ENCODE measurements around the gene EPB41L1.

The EPB41L1 gene

DNA sequence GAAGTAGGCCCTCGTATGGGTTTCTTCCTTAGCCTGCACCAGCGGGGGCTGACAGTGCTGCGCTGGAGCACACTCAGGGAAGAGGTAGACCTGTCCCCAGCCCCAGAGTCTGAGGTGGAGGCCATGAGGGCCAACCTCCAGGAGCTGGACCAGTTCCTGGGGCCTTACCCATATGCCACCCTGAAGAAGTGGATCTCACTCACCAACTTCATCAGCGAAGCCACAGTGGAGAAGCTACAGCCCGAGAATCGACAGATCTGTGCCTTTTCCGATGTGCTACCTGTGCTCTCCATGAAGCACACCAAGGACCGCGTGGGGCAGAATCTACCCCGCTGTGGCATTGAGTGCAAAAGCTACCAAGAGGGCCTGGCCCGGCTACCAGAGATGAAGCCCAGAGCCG is 85.5 kb downstream of the EPB41L1 start:
- Histone ChIP-seq H3K79me2 (ENCODE audit: insufficient read depth, low read length) (peaks cover 76% of the 10 kb centered on the region), H4K20me1 (ENCODE audit: insufficient read depth, low read length) (peaks cover 42% of the 10 kb centered on the region)

DNA sequence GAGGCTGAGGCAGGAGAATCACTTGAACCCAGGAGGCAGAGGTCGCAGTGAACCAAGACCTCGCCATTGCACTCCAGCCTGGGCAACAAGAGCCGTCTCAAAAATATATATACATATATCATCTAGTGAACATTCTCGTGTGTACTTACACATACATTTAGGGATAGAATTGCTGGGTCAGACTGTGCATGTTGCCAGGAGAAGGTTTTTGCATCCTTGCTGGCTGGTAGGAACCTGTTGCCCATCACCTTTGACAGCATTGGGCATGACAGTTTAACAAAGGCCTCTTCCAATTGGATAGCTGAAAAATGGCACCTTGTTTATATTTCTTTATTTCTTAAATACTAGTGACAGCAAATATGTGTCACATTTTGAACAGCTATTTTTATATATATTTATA is 87.1 kb downstream of the EPB41L1 start:
- H3K4me3 ChIP-seq (ENCODE audit: low read depth in 1 of 2, low read length in 2 of 2): no peak overlapping the region
- H3K9ac ChIP-seq (ENCODE audit: low read depth, low read length): no peak overlapping the region
- peaks cover 44% of the 10 kb centered on the region for H4K20me1 ChIP-seq (ENCODE audit: insufficient read depth, low read length)
- peaks cover 66% of the 10 kb centered on the region for H3K79me2 ChIP-seq (ENCODE audit: insufficient read depth, low read length)
- H3K27ac ChIP-seq (ENCODE audit: low read length): no peak overlapping the region
- DNase-seq (no peak), ATAC-seq (ENCODE audit: insufficient read depth, low read depth) (no peak)
- H3K4me1 ChIP-seq (ENCODE audit: insufficient read depth, low read length): peaks cover 32% of the 10 kb centered on the region
- H3K4me2 ChIP-seq (ENCODE audit: insufficient read depth, low read length): no peak overlapping the region
- H3K36me3 ChIP-seq (ENCODE audit: insufficient read depth, low read length): peaks cover 82% of the 10 kb centered on the region
- no peak overlapping the region for H2AFZ ChIP-seq (ENCODE audit: low read depth, low read length)
- H3K9me3 ChIP-seq (ENCODE audit: insufficient read depth, low read length, severe bottlenecking): no peaks in the 10 kb centered on the region
- TF ChIP-seq, protein P1, sequence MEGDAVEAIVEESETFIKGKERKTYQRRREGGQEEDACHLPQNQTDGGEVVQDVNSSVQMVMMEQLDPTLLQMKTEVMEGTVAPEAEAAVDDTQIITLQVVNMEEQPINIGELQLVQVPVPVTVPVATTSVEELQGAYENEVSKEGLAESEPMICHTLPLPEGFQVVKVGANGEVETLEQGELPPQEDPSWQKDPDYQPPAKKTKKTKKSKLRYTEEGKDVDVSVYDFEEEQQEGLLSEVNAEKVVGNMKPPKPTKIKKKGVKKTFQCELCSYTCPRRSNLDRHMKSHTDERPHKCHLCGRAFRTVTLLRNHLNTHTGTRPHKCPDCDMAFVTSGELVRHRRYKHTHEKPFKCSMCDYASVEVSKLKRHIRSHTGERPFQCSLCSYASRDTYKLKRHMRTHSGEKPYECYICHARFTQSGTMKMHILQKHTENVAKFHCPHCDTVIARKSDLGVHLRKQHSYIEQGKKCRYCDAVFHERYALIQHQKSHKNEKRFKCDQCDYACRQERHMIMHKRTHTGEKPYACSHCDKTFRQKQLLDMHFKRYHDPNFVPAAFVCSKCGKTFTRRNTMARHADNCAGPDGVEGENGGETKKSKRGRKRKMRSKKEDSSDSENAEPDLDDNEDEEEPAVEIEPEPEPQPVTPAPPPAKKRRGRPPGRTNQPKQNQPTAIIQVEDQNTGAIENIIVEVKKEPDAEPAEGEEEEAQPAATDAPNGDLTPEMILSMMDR (IDR thresholded peaks at IDR 0.05; ENCODE audit: borderline replicate concordance, extremely low read depth, low read length, poor library complexity, severe bottlenecking): no peak
- TF ChIP-seq EZH2 (IDR thresholded peaks at IDR 0.05; ENCODE audit: borderline replicate concordance, low read depth, low read length, severe bottlenecking): no peak
- H3K27me3 ChIP-seq (ENCODE audit: insufficient read depth, low read length, poor library complexity): no peaks in the 10 kb centered on the region

More for the DNA sequence above, 85.5 kb downstream of the EPB41L1 start:
- Histone ChIP-seq H3K9ac (ENCODE audit: low read depth, low read length) (no peak overlapping the region), H3K4me1 (ENCODE audit: insufficient read depth, low read length) (peaks cover 40% of the 10 kb centered on the region), H3K27me3 (ENCODE audit: insufficient read depth, low read length, poor library complexity) (no peaks in the 10 kb centered on the region), H3K27ac (ENCODE audit: low read length) (no peak overlapping the region), H2AFZ (ENCODE audit: low read depth, low read length) (no peak overlapping the region), H3K36me3 (ENCODE audit: insufficient read depth, low read length) (peaks cover 66% of the 10 kb centered on the region), H3K4me2 (ENCODE audit: insufficient read depth, low read length) (peak overlapping the region; percentile 15; the same call in 1 of the 2 replicates), H3K4me3 (ENCODE audit: low read depth in 1 of 2, low read length in 2 of 2) (no peak overlapping the region), H3K9me3 (ENCODE audit: insufficient read depth, low read length, severe bottlenecking) (no peaks in the 10 kb centered on the region)
- TF ChIP-seq EZH2 (IDR thresholded peaks at IDR 0.05; ENCODE audit: borderline replicate concordance, low read depth, low read length, severe bottlenecking): no peak
- TF ChIP-seq, protein P1 (IDR thresholded peaks at IDR 0.05; ENCODE audit: borderline replicate concordance, extremely low read depth, low read length, poor library complexity, severe bottlenecking): no peak
- DNase-seq: no peak
- ATAC-seq (ENCODE audit: insufficient read depth, low read depth): no peak

DNA sequence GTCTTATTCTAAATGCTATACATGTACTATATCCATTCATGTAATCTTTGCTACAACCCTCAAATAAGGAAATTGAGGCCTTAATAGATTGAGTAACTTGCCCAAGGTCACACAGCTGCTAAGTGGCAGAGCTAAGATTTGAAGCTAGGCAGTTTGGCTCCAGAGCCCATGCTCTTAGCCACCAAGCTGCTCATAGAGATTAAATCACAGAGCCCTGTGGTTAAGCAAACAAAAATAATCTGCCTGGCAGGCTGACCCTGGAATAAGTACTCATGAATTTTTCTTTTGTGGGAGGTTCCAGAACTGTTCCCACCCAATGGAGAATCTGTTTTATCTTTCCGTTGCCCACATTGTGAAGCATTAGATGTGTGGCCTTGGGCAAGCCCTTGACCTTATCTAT is 89.2 kb downstream of the EPB41L1 start:
- Histone ChIP-seq H3K9me3 (ENCODE audit: insufficient read depth, low read length, severe bottlenecking) (no peaks in the 10 kb centered on the region), H2AFZ (ENCODE audit: low read depth, low read length) (no peak overlapping the region), H3K79me2 (ENCODE audit: insufficient read depth, low read length) (peaks cover 50% of the 10 kb centered on the region), H3K9ac (ENCODE audit: low read depth, low read length) (no peak overlapping the region), H3K27me3 (ENCODE audit: insufficient read depth, low read length, poor library complexity) (no peaks in the 10 kb centered on the region), H3K4me3 (ENCODE audit: low read depth in 1 of 2, low read length in 2 of 2) (no peak overlapping the region), H3K36me3 (ENCODE audit: insufficient read depth, low read length) (peaks cover 91% of the 10 kb centered on the region), H3K4me2 (ENCODE audit: insufficient read depth, low read length) (no peak overlapping the region), H3K27ac (ENCODE audit: low read length) (no peak overlapping the region), H3K4me1 (ENCODE audit: insufficient read depth, low read length) (peaks cover 13% of the 10 kb centered on the region; the same call in 1 of the 2 replicates), H4K20me1 (ENCODE audit: insufficient read depth, low read length) (peaks cover 40% of the 10 kb centered on the region)
- DNase-seq: no peak
- ATAC-seq (ENCODE audit: insufficient read depth, low read depth): no peak
- no peak for TF ChIP-seq EZH2 (IDR thresholded peaks at IDR 0.05; ENCODE audit: borderline replicate concordance, low read depth, low read length, severe bottlenecking)
- TF ChIP-seq, protein P1 (IDR thresholded peaks at IDR 0.05; ENCODE audit: borderline replicate concordance, extremely low read depth, low read length, poor library complexity, severe bottlenecking): no peak

DNA sequence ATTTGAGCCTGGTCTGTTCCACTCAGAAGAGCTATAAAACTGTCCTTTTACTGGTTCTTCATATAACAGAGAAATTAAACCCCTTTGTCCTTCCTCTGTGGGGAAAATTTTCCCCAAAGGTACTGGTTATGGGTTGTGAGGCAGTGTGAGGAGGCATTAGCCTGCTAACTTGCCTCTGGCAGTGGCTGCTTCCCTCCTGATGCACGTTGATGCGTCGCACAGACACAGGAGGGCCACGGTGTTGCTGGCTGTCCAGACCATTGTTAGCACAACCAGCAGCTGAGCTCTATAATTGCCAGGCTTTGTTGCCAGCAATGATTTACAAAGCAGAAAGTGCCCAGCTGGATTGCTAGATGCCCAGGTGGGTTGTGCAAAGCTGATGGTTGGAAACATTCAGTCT is 91.9 kb downstream of the EPB41L1 start:
- H3K79me2 ChIP-seq (ENCODE audit: insufficient read depth, low read length): peaks cover 43% of the 10 kb centered on the region
- DNase-seq: no peak
- no peak overlapping the region for H2AFZ ChIP-seq (ENCODE audit: low read depth, low read length)
- H4K20me1 ChIP-seq (ENCODE audit: insufficient read depth, low read length): peaks cover 27% of the 10 kb centered on the region; the same call in 1 of the 2 replicates
- H3K4me3 ChIP-seq (ENCODE audit: low read depth in 1 of 2, low read length in 2 of 2): no peak overlapping the region
- H3K27me3 ChIP-seq (ENCODE audit: insufficient read depth, low read length, poor library complexity): no peaks in the 10 kb centered on the region
- no peak overlapping the region for H3K9ac ChIP-seq (ENCODE audit: low read depth, low read length)
- H3K36me3 ChIP-seq (ENCODE audit: insufficient read depth, low read length): peaks cover 93% of the 10 kb centered on the region
- no peak overlapping the region for H3K4me2 ChIP-seq (ENCODE audit: insufficient read depth, low read length)
- H3K27ac ChIP-seq (ENCODE audit: low read length): no peak overlapping the region
- no peaks in the 10 kb centered on the region for H3K4me1 ChIP-seq (ENCODE audit: insufficient read depth, low read length)
- ATAC-seq (ENCODE audit: insufficient read depth, low read depth): no peak
- no peak for TF ChIP-seq EZH2 (IDR thresholded peaks at IDR 0.05; ENCODE audit: borderline replicate concordance, low read depth, low read length, severe bottlenecking)
- TF ChIP-seq, protein P1 (IDR thresholded peaks at IDR 0.05; ENCODE audit: borderline replicate concordance, extremely low read depth, low read length, poor library complexity, severe bottlenecking): no peak
- no peaks in the 10 kb centered on the region for H3K9me3 ChIP-seq (ENCODE audit: insufficient read depth, low read length, severe bottlenecking)

Measured in DND-41 (cell line).